K562 (cell line): ENCODE data around the gene ALDH7A1. TPM values are rescaled to one million over a fixed set of nuclear protein-coding genes. Genes with fewer than 3 reads are reported as not detected.

Experiments
- BRD4 ChIP-seq: fragments of 200-600 bp; sonication (generic); IDR thresholded peaks from 2 replicates; pipeline ENCODE4 v1.6.1; 2017; ENCODE audit warnings: inconsistent platforms
- OTX1 ChIP-seq: fragments of 450-650 bp; formaldehyde crosslinking; IDR thresholded peaks from 2 replicates; pipeline ENCODE4 v1.4.0; 2022; ENCODE audit warnings: mild to moderate bottlenecking
- PRPF4 ChIP-seq: fragments of 200-400 bp; formaldehyde crosslinking; IDR thresholded peaks from one replicate; pipeline ENCODE4 v1.6.1; 2017; ENCODE audit warnings: low read length, low read depth, mild to moderate bottlenecking; ENCODE audit not compliant: insufficient read depth, poor library complexity, severe bottlenecking
- RBM34 ChIP-seq: fragments of 200-400 bp; formaldehyde crosslinking; IDR thresholded peaks from 2 replicates; pipeline ENCODE4 v1.6.1; 2018; ENCODE audit warnings: low read length, borderline replicate concordance; ENCODE audit not compliant: insufficient read depth
- SMAD4 ChIP-seq: fragments of 250-450 bp; sonication (Bioruptor Pico); conservative IDR thresholded peaks from 2 replicates; pipeline ENCODE4 v1.8.0; 2021; ENCODE audit warnings: inconsistent platforms, mild to moderate bottlenecking, moderate library complexity
- SPI1 ChIP-seq: IDR thresholded peaks from 2 replicates; pipeline ENCODE4 v1.6.1; 2011; ENCODE audit warnings: low read depth, low read length, control low read depth, borderline replicate concordance
- ZC3H11A ChIP-seq: IDR thresholded peaks from 2 replicates; pipeline ENCODE4 v1.6.1; 2012; ENCODE audit warnings: low read depth, low read length, improper control_type of control experiment
- ZNF740 ChIP-seq, 3 experiments: fragments of 200-800 bp in 1 of 3; sonication (Bioruptor generic) in 1 of 3; sonication (generic) in 1 of 3; formaldehyde crosslinking in 1 of 3; IDR thresholded peaks; 2 replicates each; pipeline versions ENCODE4 v1.6.1 to v1.8.0; 2016 to 2022; ENCODE audit warnings: mild to moderate bottlenecking in 2 of 3, missing compliant biosample characterization in 2 of 3, missing genetic modification characterization in 2 of 3, missing genetic modification reagents in 1 of 3
- polyA plus RNA-seq, 8 experiments: library from polyadenylated mRNA; depleted of rRNA in 4 of 8; stranded (reverse) in 5 of 8; unstranded in 3 of 8; fragments of >200 nt; fragmentation: Nextera tagmentation in 2 of 8; fragmentation: Illumina TruSeq in 1 of 8; extraction: Ambion mirVana in 2 of 8; extraction: Trizol in 1 of 8; gene quantifications; 2 replicates each; pipeline versions ENCODE4 v1.2.1 to v1.2.3, GENCODE V29; 2011 to 2014; ENCODE audit warnings: inconsistent platforms in 1 of 8, missing spikeins in 1 of 8
- total RNA-seq, 7 experiments: library from RNA; depleted of rRNA in 6 of 7; stranded (reverse); fragments of >200 nt in 6 of 7; fragmentation: Illumina TruSeq in 2 of 7; extraction: Trizol in 2 of 7; gene quantifications; 2 replicates each; pipeline versions ENCODE4 v1.2.1 to v1.2.3, GENCODE V29; 2011 to 2021; ENCODE audit warnings: low replicate concordance in 1 of 7
- TF ChIP-seq, protein P1 (sequence below): sonication (generic); formaldehyde crosslinking; IDR thresholded peaks from 2 replicates; pipeline ENCODE4 v1.9.0; 2022; ENCODE audit warnings: mild to moderate bottlenecking, missing genetic modification reagents
- TF ChIP-seq, protein P2 (sequence below): fragments of 250-450 bp; sonication (Bioruptor Pico); IDR thresholded peaks from 2 replicates; pipeline ENCODE4 v1.5.0; 2022; ENCODE audit warnings: mild to moderate bottlenecking
- TF ChIP-seq, protein P3 (sequence below): sonication (generic); formaldehyde crosslinking; IDR thresholded peaks from 2 replicates; pipeline ENCODE4 v1.8.1; 2023; ENCODE audit warnings: mild to moderate bottlenecking, missing genetic modification reagents, moderate library complexity
- TF ChIP-seq, protein P4 (sequence below), 2 experiments: fragments of 450-650 bp; formaldehyde crosslinking in 1 of 2; IDR thresholded peaks; 2 replicates each; pipeline versions ENCODE4 v1.4.0 to v1.6.1; 2014 to 2020; ENCODE audit warnings: mild to moderate bottlenecking in 2 of 2, borderline replicate concordance in 1 of 2, low read depth in 1 of 2

ALDH7A1 gene
- total and polyA plus RNA-seq, 9 of the 15 experiments (the other 6 are each of a cell fraction or from before 2014, with no cell fraction given) = 0.04 to 0.49 TPM; not detected in 7

DNA sequence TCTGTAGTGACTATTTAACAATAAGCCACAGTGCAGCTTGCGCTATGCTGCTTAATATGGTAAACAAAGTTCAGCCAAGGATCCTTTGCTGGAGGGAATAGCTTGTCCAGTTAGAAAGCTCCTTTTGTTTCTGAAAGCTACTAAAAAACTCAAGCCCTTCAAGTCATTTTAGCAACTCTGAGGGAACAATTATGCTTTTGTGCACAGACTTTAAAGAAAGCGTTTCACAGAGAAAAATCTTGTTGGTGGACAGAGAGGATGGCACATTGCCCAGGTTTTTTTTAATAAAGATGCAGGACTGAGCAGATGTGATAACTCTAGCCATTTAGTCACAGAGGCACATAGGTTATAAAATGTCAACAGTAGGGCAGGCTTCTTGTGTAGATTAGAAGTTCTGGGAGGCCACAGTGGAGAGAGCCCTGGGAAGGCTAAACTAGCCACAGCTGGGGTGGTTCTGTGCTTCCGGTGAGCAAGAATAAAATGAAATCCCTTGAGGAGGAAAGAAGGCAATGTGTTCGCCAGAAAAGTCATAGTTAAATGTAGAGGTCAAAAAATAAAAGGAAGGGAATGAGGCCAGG lies 63.4 kb downstream of the ALDH7A1 start (continued):
- TF ChIP-seq PRPF4 (no peak), ZC3H11A (no peak), ZNF740 (CRISPR knock-in tag; IDR thresholded peaks at IDR 0.05) (no peak), ZNF740 (tag; IDR thresholded peaks at IDR 0.05) (no peak), SPI1 (no peak), RBM34 (no peak), BRD4 (no peak), SMAD4 (CRISPR knock-in tag) (no peak), OTX1 (no peak)
- TF ChIP-seq, protein P1, sequence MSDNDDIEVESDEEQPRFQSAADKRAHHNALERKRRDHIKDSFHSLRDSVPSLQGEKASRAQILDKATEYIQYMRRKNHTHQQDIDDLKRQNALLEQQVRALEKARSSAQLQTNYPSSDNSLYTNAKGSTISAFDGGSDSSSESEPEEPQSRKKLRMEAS (CRISPR knock-in tag) = no peak
- TF ChIP-seq, protein P2, sequence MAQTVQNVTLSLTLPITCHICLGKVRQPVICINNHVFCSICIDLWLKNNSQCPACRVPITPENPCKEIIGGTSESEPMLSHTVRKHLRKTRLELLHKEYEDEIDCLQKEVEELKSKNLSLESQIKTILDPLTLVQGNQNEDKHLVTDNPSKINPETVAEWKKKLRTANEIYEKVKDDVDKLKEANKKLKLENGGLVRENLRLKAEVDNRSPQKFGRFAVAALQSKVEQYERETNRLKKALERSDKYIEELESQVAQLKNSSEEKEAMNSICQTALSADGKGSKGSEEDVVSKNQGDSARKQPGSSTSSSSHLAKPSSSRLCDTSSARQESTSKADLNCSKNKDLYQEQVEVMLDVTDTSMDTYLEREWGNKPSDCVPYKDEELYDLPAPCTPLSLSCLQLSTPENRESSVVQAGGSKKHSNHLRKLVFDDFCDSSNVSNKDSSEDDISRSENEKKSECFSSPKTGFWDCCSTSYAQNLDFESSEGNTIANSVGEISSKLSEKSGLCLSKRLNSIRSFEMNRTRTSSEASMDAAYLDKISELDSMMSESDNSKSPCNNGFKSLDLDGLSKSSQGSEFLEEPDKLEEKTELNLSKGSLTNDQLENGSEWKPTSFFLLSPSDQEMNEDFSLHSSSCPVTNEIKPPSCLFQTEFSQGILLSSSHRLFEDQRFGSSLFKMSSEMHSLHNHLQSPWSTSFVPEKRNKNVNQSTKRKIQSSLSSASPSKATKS (CRISPR knock-in tag) = no peak
- TF ChIP-seq, protein P3, sequence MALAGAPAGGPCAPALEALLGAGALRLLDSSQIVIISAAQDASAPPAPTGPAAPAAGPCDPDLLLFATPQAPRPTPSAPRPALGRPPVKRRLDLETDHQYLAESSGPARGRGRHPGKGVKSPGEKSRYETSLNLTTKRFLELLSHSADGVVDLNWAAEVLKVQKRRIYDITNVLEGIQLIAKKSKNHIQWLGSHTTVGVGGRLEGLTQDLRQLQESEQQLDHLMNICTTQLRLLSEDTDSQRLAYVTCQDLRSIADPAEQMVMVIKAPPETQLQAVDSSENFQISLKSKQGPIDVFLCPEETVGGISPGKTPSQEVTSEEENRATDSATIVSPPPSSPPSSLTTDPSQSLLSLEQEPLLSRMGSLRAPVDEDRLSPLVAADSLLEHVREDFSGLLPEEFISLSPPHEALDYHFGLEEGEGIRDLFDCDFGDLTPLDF = no peak
- TF ChIP-seq, protein P4, sequence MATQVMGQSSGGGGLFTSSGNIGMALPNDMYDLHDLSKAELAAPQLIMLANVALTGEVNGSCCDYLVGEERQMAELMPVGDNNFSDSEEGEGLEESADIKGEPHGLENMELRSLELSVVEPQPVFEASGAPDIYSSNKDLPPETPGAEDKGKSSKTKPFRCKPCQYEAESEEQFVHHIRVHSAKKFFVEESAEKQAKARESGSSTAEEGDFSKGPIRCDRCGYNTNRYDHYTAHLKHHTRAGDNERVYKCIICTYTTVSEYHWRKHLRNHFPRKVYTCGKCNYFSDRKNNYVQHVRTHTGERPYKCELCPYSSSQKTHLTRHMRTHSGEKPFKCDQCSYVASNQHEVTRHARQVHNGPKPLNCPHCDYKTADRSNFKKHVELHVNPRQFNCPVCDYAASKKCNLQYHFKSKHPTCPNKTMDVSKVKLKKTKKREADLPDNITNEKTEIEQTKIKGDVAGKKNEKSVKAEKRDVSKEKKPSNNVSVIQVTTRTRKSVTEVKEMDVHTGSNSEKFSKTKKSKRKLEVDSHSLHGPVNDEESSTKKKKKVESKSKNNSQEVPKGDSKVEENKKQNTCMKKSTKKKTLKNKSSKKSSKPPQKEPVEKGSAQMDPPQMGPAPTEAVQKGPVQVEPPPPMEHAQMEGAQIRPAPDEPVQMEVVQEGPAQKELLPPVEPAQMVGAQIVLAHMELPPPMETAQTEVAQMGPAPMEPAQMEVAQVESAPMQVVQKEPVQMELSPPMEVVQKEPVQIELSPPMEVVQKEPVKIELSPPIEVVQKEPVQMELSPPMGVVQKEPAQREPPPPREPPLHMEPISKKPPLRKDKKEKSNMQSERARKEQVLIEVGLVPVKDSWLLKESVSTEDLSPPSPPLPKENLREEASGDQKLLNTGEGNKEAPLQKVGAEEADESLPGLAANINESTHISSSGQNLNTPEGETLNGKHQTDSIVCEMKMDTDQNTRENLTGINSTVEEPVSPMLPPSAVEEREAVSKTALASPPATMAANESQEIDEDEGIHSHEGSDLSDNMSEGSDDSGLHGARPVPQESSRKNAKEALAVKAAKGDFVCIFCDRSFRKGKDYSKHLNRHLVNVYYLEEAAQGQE (IDR thresholded peaks at IDR 0.05; ENCODE audit: borderline replicate concordance) = 0 out of 2 replicates have a peak, but pooled peaks have one; percentile 19
- TF ChIP-seq, protein P4 (CRISPR knock-in tag; IDR thresholded peaks at IDR 0.05; ENCODE audit: low read depth) = no peak
